Stimulated activated naive B cell treated with anti-CD40 and anti-IgM and Interleukin-4, amounts not matched to agents 10 μg/mL and 1 μg/mL and 100 μg/mL, for 72 hours (primary cell): ENCODE measurements around the gene TLE1.
"Not testable (repeated sequence)": the region's sequence is repeated elsewhere in the genome, so short reads cannot be mapped to it uniquely, and the experiment has no call there.

Experiments
- ATAC-seq, 2 donors: fragments of 150-1000 bp; cut with Tn5 transposase; replicated peaks; 2 replicates each; pipeline ENCODE4 v1.10.0; 2021; ENCODE audit warnings: moderate library complexity in 1 of 2
- DNase-seq: peaks from one replicate; pipeline ENCODE4 v3.0.0; 2021
- H3K27ac Mint-ChIP-seq: one replicate; pipeline ENCODE4 v1.8.0; 2022; ENCODE audit warnings: mild to moderate bottlenecking, mixed read lengths
- H3K27me3 Mint-ChIP-seq, 2 donors: one replicate each; pipeline ENCODE4 v1.8.0; 2022; ENCODE audit warnings: mixed read lengths in 2 of 2
- H3K36me3 Mint-ChIP-seq, 2 donors: one replicate each; pipeline ENCODE4 v1.8.0; 2022; ENCODE audit warnings: mixed read lengths in 2 of 2, mild to moderate bottlenecking in 1 of 2
- H3K4me1 Mint-ChIP-seq, 2 donors: one replicate each; pipeline ENCODE4 v1.8.0; 2022; ENCODE audit warnings: mixed read lengths in 2 of 2, mild to moderate bottlenecking in 1 of 2
- H3K4me3 Mint-ChIP-seq, 2 donors: one replicate each; pipeline ENCODE4 v1.8.0; 2022; ENCODE audit warnings: mild to moderate bottlenecking in 2 of 2, mixed read lengths in 2 of 2, moderate library complexity in 1 of 2
- H3K9me3 Mint-ChIP-seq, 2 donors: one replicate each; pipeline ENCODE4 v1.8.0; 2022; ENCODE audit warnings: mixed read lengths in 2 of 2, mild to moderate bottlenecking in 1 of 2

TLE1 gene

GRCh38 chr9:81694541-81694940, 5.2 kb upstream of the TLE1 start:
- Mint-ChIP-seq H3K27ac (no peak overlapping the region), H3K4me1 (peaks cover 9 to 31% of the 10 kb centered on the region in 2 donors), H3K27me3 (no peaks in the 10 kb centered on the region), H3K4me3 (no peak overlapping the region), H3K9me3 (no peaks in the 10 kb centered on the region), H3K36me3 (peaks cover under 1 to 3% of the 10 kb centered on the region in 2 donors)
- no peak for ATAC-seq
- DNase-seq = no peak

GRCh38 chr9:81693671-81694378, 4.5 kb upstream of the TLE1 start:
- Mint-ChIP-seq H3K4me3 (no peak overlapping the region), H3K27me3 (no peaks in the 10 kb centered on the region), H3K36me3 (peaks cover 0 to 3% of the 10 kb centered on the region in 2 donors), H3K4me1 (peaks cover 9 to 31% of the 10 kb centered on the region in 2 donors), H3K27ac (no peak overlapping the region), H3K9me3 (no peaks in the 10 kb centered on the region)
- DNase-seq = no peak
- ATAC-seq = no peak

- Mint-ChIP-seq H3K4me1 (peaks cover 8 to 23% of the 10 kb centered on the region in 2 donors), H3K27me3 (no peaks in the 10 kb centered on the region), H3K9me3 (no peaks in the 10 kb centered on the region), H3K36me3 (peaks cover 8 to 14% of the 10 kb centered on the region in 2 donors), H3K4me3 (peak overlapping the region in 1 of 2 donors; percentile 100), H3K27ac (peak overlapping the region; percentile 92)
- DNase-seq (no peak), ATAC-seq (no peak)
These were observed 1.0 kb upstream of the TLE1 start for GRCh38 chr9:81690251-81690851.

- peak overlapping the region; percentile 98 for H3K27ac Mint-ChIP-seq
- not testable (repeated sequence) for H3K27me3 Mint-ChIP-seq, ATAC-seq, DNase-seq, H3K9me3 Mint-ChIP-seq
- H3K4me1 Mint-ChIP-seq = peaks cover 8 to 18% of the 10 kb centered on the region in 2 donors
- H3K36me3 Mint-ChIP-seq = peaks cover 8 to 14% of the 10 kb centered on the region in 2 donors
- peak overlapping the region in 1 of 2 donors; percentile 100 for H3K4me3 Mint-ChIP-seq
These were observed 329 bp downstream of the TLE1 start for GRCh38 chr9:81689093-81689342.

GRCh38 chr9:81688262-81689092, 870 bp downstream of the TLE1 start:
- H3K4me3 Mint-ChIP-seq = peak overlapping the region in 1 of 2 donors; percentile 100
- peak; percentile 24 to 26 for ATAC-seq
- H3K36me3 Mint-ChIP-seq = peaks cover 8 to 14% of the 10 kb centered on the region in 2 donors
- peak; percentile 34 for DNase-seq
- peak overlapping the region; percentile 98 for H3K27ac Mint-ChIP-seq
- H3K9me3 Mint-ChIP-seq, H3K27me3 Mint-ChIP-seq: not testable (repeated sequence)
- H3K4me1 Mint-ChIP-seq = peaks cover 8 to 18% of the 10 kb centered on the region in 2 donors

GRCh38 chr9:81687521-81688261, 1.7 kb downstream of the TLE1 start:
- H3K9me3 Mint-ChIP-seq = no peaks in the 10 kb centered on the region
- peaks cover 6 to 12% of the 10 kb centered on the region in 2 donors for H3K4me1 Mint-ChIP-seq
- no peak overlapping the region for H3K4me3 Mint-ChIP-seq
- H3K27ac Mint-ChIP-seq = peak overlapping the region; percentile 95
- peaks cover 8 to 16% of the 10 kb centered on the region in 2 donors for H3K36me3 Mint-ChIP-seq
- no peak for ATAC-seq
- DNase-seq = peak; percentile 12
- no peaks in the 10 kb centered on the region for H3K27me3 Mint-ChIP-seq

- no peak overlapping the region for H3K4me3 Mint-ChIP-seq
- H3K4me1 Mint-ChIP-seq = peaks cover 12% of the 10 kb centered on the region in 2 donors
- peaks cover 16 to 25% of the 10 kb centered on the region in 2 donors for H3K36me3 Mint-ChIP-seq
- H3K27ac Mint-ChIP-seq = peak overlapping the region; percentile 95
- DNase-seq (peak; percentile 54), ATAC-seq (peak; percentile 15 to 16)
- H3K27me3 Mint-ChIP-seq = no peaks in the 10 kb centered on the region
- no peaks in the 10 kb centered on the region for H3K9me3 Mint-ChIP-seq
These were observed 2.5 kb downstream of the TLE1 start for GRCh38 chr9:81686614-81687520.

- ATAC-seq = no peak
- Mint-ChIP-seq H3K9me3 (no peaks in the 10 kb centered on the region), H3K4me3 (no peak overlapping the region), H3K27ac (no peak overlapping the region), H3K36me3 (peaks cover 22 to 33% of the 10 kb centered on the region in 2 donors), H3K4me1 (peaks cover 12 to 17% of the 10 kb centered on the region in 2 donors), H3K27me3 (no peaks in the 10 kb centered on the region)
- no peak for DNase-seq
These were observed 3.4 kb downstream of the TLE1 start for GRCh38 chr9:81685763-81686613.

GRCh38 chr9:81684635-81685034, 4.7 kb downstream of the TLE1 start:
- ATAC-seq = no peak
- H3K27me3 Mint-ChIP-seq = no peaks in the 10 kb centered on the region
- H3K4me1 Mint-ChIP-seq = peaks cover 12 to 22% of the 10 kb centered on the region in 2 donors
- peaks cover 34 to 45% of the 10 kb centered on the region in 2 donors for H3K36me3 Mint-ChIP-seq
- DNase-seq = no peak
- no peak overlapping the region for H3K4me3 Mint-ChIP-seq
- H3K9me3 Mint-ChIP-seq = no peaks in the 10 kb centered on the region
- no peak overlapping the region for H3K27ac Mint-ChIP-seq

GRCh38 chr9:81683704-81684103, 5.6 kb downstream of the TLE1 start:
- Mint-ChIP-seq H3K4me3 (no peak overlapping the region), H3K27ac (no peak overlapping the region), H3K4me1 (peaks cover 14 to 23% of the 10 kb centered on the region in 2 donors), H3K9me3 (no peaks in the 10 kb centered on the region), H3K27me3 (no peaks in the 10 kb centered on the region), H3K36me3 (peaks cover 39 to 47% of the 10 kb centered on the region in 2 donors)
- DNase-seq (no peak), ATAC-seq (no peak)

GRCh38 chr9:81683238-81683637, 6.1 kb downstream of the TLE1 start:
- ATAC-seq (no peak), DNase-seq (no peak)
- no peak overlapping the region for H3K27ac Mint-ChIP-seq
- no peaks in the 10 kb centered on the region for H3K9me3 Mint-ChIP-seq
- no peaks in the 10 kb centered on the region for H3K27me3 Mint-ChIP-seq
- H3K4me3 Mint-ChIP-seq = no peak overlapping the region
- peaks cover 14 to 23% of the 10 kb centered on the region in 2 donors for H3K4me1 Mint-ChIP-seq
- peaks cover 39 to 47% of the 10 kb centered on the region in 2 donors for H3K36me3 Mint-ChIP-seq

- peaks cover 39 to 46% of the 10 kb centered on the region in 2 donors for H3K36me3 Mint-ChIP-seq
- peak overlapping the region; percentile 20 for H3K27ac Mint-ChIP-seq
- no peak for ATAC-seq
- peaks cover 14 to 23% of the 10 kb centered on the region in 2 donors for H3K4me1 Mint-ChIP-seq
- H3K4me3 Mint-ChIP-seq = no peak overlapping the region
- H3K9me3 Mint-ChIP-seq = no peaks in the 10 kb centered on the region
- no peaks in the 10 kb centered on the region for H3K27me3 Mint-ChIP-seq
- no peak for DNase-seq
These were observed 6.5 kb downstream of the TLE1 start for GRCh38 chr9:81682797-81683196.
